ENCODE results near the gene BRDT. TPM values are rescaled to one million over a fixed set of nuclear protein-coding genes. Genes with fewer than 3 reads are reported as not detected.

Gene BRDT
- total RNA-seq, 1 experiment from 2014 or later = not detected

- ChIA-PET CTCF (no interaction called here), POLR2A (no interaction called here)
- no peaks in the 10 kb centered on the region for H3K9me3 ChIP-seq (ENCODE audit: control insufficient read depth, insufficient read depth, low read depth, low read length)
- intact Hi-C loops (cut with micrococcal nuclease; ENCODE audit: unreplicated experiment) (no loop called here), in situ Hi-C loops (cut with HindIII; ENCODE audit: low pct_unique_long_range_greater_than_20kb, low sequenced_read_pairs) (no loop called here)
- H3K27ac ChIP-seq (ENCODE audit: low read length) = no peak overlapping the region
- DNase-seq (ENCODE audit: low read depth, low spot score) (no peak), ATAC-seq (no peak)
- no TSS peak for BruUV-seq (replicated peaks)
- TF ChIP-seq REST (IDR thresholded peaks at IDR 0.05; ENCODE audit: insufficient read depth in 1 of 2, low read depth in 2 of 2, low read length in 1 of 2) (no peak), CTCF (IDR thresholded peaks at IDR 0.05) (no peak), POLR2AphosphoS5 (IDR thresholded peaks at IDR 0.05; ENCODE audit: low read depth, low read length) (no peak), SIN3A (IDR thresholded peaks at IDR 0.05; ENCODE audit: borderline replicate concordance, insufficient read depth, low read depth, low read length) (no peak), TCF7L2 (IDR thresholded peaks at IDR 0.05; ENCODE audit: low read depth, low read length) (no peak)
- H3K36me3 ChIP-seq (ENCODE audit: control insufficient read depth, insufficient read depth, low read length) = no peaks in the 10 kb centered on the region; the same call in 1 of the 2 replicates
- H3K4me3 ChIP-seq (ENCODE audit: low read depth in 2 of 2, low read length in 2 of 2) = no peak overlapping the region
- H3K4me1 ChIP-seq (ENCODE audit: control insufficient read depth, insufficient read depth, low read length) = no peaks in the 10 kb centered on the region
- H3K27me3 ChIP-seq (ENCODE audit: control insufficient read depth, insufficient read depth, low read length) = no peaks in the 10 kb centered on the region; the same call in 1 of the 2 replicates
Measured at GRCh38 chr1:92026806-92027205, 77.6 kb downstream of the BRDT start.

DNA sequence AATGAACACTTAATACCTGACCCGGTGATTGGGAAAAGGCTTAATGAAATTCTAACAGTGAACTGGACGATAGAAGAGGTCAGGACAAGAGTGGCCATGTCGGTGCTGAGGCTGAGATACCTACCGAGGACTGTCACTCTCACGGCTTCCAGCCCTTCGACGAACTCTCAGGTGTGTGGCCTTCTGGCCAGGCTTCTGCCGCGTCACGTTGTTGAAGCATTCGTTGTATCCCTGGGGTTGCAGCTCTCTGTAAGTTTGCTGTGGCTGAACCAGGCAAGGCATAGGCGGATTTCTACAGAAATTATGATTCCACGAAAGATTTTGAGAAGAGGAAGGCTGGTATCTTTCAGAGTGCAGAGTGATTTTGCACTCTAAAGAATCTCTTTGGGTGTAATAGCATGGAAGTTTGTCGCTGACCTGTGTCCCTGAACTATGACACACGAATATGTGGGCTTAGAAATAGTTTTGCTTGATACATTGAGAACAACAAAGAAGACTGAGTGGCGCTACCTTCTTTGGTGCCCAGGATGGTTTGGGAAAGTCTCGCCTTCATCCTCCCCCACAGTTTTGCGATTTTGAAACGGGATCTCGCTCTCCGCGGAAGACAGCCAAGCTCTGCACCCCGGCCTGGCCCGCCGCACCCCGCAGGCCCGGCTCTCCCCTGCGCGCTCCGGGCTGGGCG is 80.2 kb downstream of the BRDT start:
- Histone ChIP-seq H3K36me3 (ENCODE audit: control insufficient read depth, insufficient read depth, low read length) (no peaks in the 10 kb centered on the region; the same call in 1 of the 2 replicates), H3K9me3 (ENCODE audit: control insufficient read depth, insufficient read depth, low read depth, low read length) (no peaks in the 10 kb centered on the region), H3K27ac (ENCODE audit: low read length) (no peak overlapping the region), H3K4me3 (ENCODE audit: low read depth in 2 of 2, low read length in 2 of 2) (peak overlapping the region in 1 of 2 experiments; percentile 43; a peak in 2 of 4 replicates), H3K27me3 (ENCODE audit: control insufficient read depth, insufficient read depth, low read length) (no peaks in the 10 kb centered on the region; the same call in 1 of the 2 replicates), H3K4me1 (ENCODE audit: control insufficient read depth, insufficient read depth, low read length) (no peaks in the 10 kb centered on the region)
- BruUV-seq (replicated peaks) = no TSS peak
- ChIA-PET CTCF (no interaction called here), POLR2A (no interaction called here)
- DNase-seq (ENCODE audit: low read depth, low spot score) (no peak), ATAC-seq (0 out of 2 replicates have a peak, but pooled peaks have one; percentile 12)
- in situ Hi-C loops (cut with HindIII; ENCODE audit: low pct_unique_long_range_greater_than_20kb, low sequenced_read_pairs) = no loop called here
- intact Hi-C loops (cut with micrococcal nuclease; ENCODE audit: unreplicated experiment) = no loop called here
- TF ChIP-seq TCF7L2 (IDR thresholded peaks at IDR 0.05; ENCODE audit: low read depth, low read length) = no peak
- TF ChIP-seq SIN3A (IDR thresholded peaks at IDR 0.05; ENCODE audit: borderline replicate concordance, insufficient read depth, low read depth, low read length) = no peak
- no peak for TF ChIP-seq REST (IDR thresholded peaks at IDR 0.05; ENCODE audit: insufficient read depth in 1 of 2, low read depth in 2 of 2, low read length in 1 of 2)
- no peak for TF ChIP-seq POLR2AphosphoS5 (IDR thresholded peaks at IDR 0.05; ENCODE audit: low read depth, low read length)
- no peak for TF ChIP-seq CTCF (IDR thresholded peaks at IDR 0.05)

Data from Panc1 (cell line).